Endothelial cell of umbilical vein (primary cell): ENCODE data around the gene GTF2H4. TPM values are rescaled to one million over a fixed set of nuclear protein-coding genes. Genes with fewer than 3 reads are reported as not detected.

Experiments used
- BruUV-seq: library from RNA; stranded (reverse); fragments of 400-500 nt; replicated peaks from 2 replicates; lab custom pipeline; 2021; lab: Mats Ljungman, UMichigan
- CTCF ChIA-PET: fragments of 300-600, 350-600 bp; sonication (Branson Sonifier 250); formaldehyde crosslinking; loops from one replicate; lab custom pipeline; 2021; ENCODE audit warnings: antibody characterized with exemption, inconsistent platforms; lab: Charles Lee
- POLR2A ChIA-PET: fragments of 300-600, 350-600 bp; sonication (Branson Sonifier 250); formaldehyde crosslinking; loops from one replicate; lab custom pipeline; 2021; ENCODE audit warnings: antibody characterized with exemption, inconsistent platforms; lab: Charles Lee
- DNase-seq: peaks from one replicate; pipeline ENCODE4 v3.0.0-alpha.2; 2011; ENCODE audit warnings: low read depth, low spot score
- FAIRE-seq: peaks from 2 replicates; lab custom pipeline; 2011; peaks lifted over from hg19 to GRCh38; lab: Jason Lieb, UNC
- H2AFZ ChIP-seq: 2 replicates; pipeline ENCODE4 v1.6.0; 2012; ENCODE audit warnings: low read depth, low read length, control low read depth, inconsistent platforms
- H3K27ac ChIP-seq: 2 replicates; pipeline ENCODE4 v1.5.1; 2011; ENCODE audit warnings: low read depth, mild to moderate bottlenecking, control low read depth, low read length, moderate library complexity; ENCODE audit not compliant: insufficient read depth
- H3K27me3 ChIP-seq, 2 experiments: 2 replicates each; pipeline versions ENCODE4 v1.6.0 to v1.6.1; 2011; ENCODE audit warnings: low read length in 2 of 2, mixed read lengths in 1 of 2; ENCODE audit not compliant: control insufficient read depth in 2 of 2, insufficient read depth in 2 of 2
- H3K36me3 ChIP-seq, 2 experiments: 2 replicates in 1 of 2; 3 replicates in 1 of 2; pipeline ENCODE4 v1.5.1; 2011; ENCODE audit warnings: low read length in 2 of 2, mild to moderate bottlenecking in 1 of 2, moderate library complexity in 1 of 2; ENCODE audit not compliant: control insufficient read depth in 2 of 2, insufficient read depth in 2 of 2; ENCODE audit errors: extremely low read depth in 1 of 2
- H3K4me1 ChIP-seq: 3 replicates; pipeline ENCODE4 v1.5.1; 2011; ENCODE audit warnings: mild to moderate bottlenecking, low read length; ENCODE audit not compliant: control insufficient read depth, insufficient read depth; ENCODE audit errors: extremely low read depth
- H3K4me2 ChIP-seq: 2 replicates; pipeline ENCODE4 v1.6.1; 2011; ENCODE audit warnings: low read length, control low read depth, mixed read lengths; ENCODE audit not compliant: insufficient read depth
- H3K4me3 ChIP-seq, 3 experiments: fragments of 200-600 bp in 1 of 3; sonication (generic), shearing (Covaris generic) in 1 of 3; replicated peaks in 1 of 3; 2 replicates each; pipeline ENCODE4 v1.5.1; 2011 to 2016; ENCODE audit warnings: control low read depth in 3 of 3, low read length in 3 of 3, mild to moderate bottlenecking in 2 of 3, inconsistent platforms in 1 of 3, low read depth in 1 of 3, moderate library complexity in 1 of 3; ENCODE audit not compliant: insufficient read depth in 1 of 3
- H3K79me2 ChIP-seq: 2 replicates; pipeline ENCODE4 v1.6.0; 2012; ENCODE audit warnings: low read length, inconsistent platforms; ENCODE audit not compliant: control insufficient read depth, insufficient read depth
- H3K9ac ChIP-seq: replicated peaks from 2 replicates; pipeline ENCODE3; 2011; ENCODE audit warnings: low read length, control low read depth; ENCODE audit not compliant: insufficient read depth; ENCODE audit errors: extremely low read depth
- H3K9me1 ChIP-seq: replicated peaks from 3 replicates; pipeline ENCODE4 v1.6.0; 2011; ENCODE audit warnings: mild to moderate bottlenecking, low read length; ENCODE audit not compliant: control insufficient read depth, insufficient read depth; ENCODE audit errors: extremely low read depth
- H3K9me3 ChIP-seq: replicated peaks from 2 replicates; pipeline ENCODE4 v1.5.1; 2012; ENCODE audit warnings: low read length, inconsistent platforms; ENCODE audit not compliant: control insufficient read depth, insufficient read depth
- H4K20me1 ChIP-seq: replicated peaks from 2 replicates; pipeline ENCODE3; 2011; ENCODE audit warnings: mild to moderate bottlenecking, low read length; ENCODE audit not compliant: control insufficient read depth, insufficient read depth; ENCODE audit errors: extremely low read depth
- EZH2 ChIP-seq: IDR thresholded peaks from 2 replicates; pipeline ENCODE4 v1.6.1; 2012; ENCODE audit warnings: borderline replicate concordance, low read depth, mild to moderate bottlenecking, moderate library complexity, low read length, inconsistent platforms; ENCODE audit not compliant: severe bottlenecking
- FOS ChIP-seq: IDR thresholded peaks from 2 replicates; pipeline ENCODE4 v1.6.1; 2011; ENCODE audit warnings: mild to moderate bottlenecking, low read length, moderate library complexity, borderline replicate concordance; ENCODE audit not compliant: insufficient read depth
- GATA2 ChIP-seq: IDR thresholded peaks from 2 replicates; pipeline ENCODE4 v1.7.0; 2011; ENCODE audit warnings: low read depth, mild to moderate bottlenecking, moderate library complexity, mixed read lengths, low read length; ENCODE audit not compliant: insufficient read length, insufficient read depth
- JUN ChIP-seq: IDR thresholded peaks from 2 replicates; pipeline ENCODE4 v1.6.1; 2011; ENCODE audit warnings: borderline replicate concordance, low read depth; ENCODE audit not compliant: insufficient read length, insufficient read depth
- POLR2A ChIP-seq: IDR thresholded peaks from 2 replicates; pipeline ENCODE4 v1.6.1; 2012; ENCODE audit warnings: low read depth, mild to moderate bottlenecking, control low read depth, low read length
- POLR2AphosphoS5 ChIP-seq: IDR thresholded peaks from 2 replicates; pipeline ENCODE4 v1.6.1; 2012; ENCODE audit warnings: low read depth, mild to moderate bottlenecking, control low read depth, low read length, moderate library complexity; ENCODE audit not compliant: insufficient read depth
- dilution Hi-C: fragments of 300-500 bp; cut with MboI; formaldehyde crosslinking; loops from one replicate; pipeline ENCODE4 v1.15.0; 2019; ENCODE audit warnings: low sequenced_read_pairs; ENCODE audit not compliant: extremely low pct_ligation_motif_present
- intact Hi-C: fragments of 100-400 bp; cut with micrococcal nuclease; formaldehyde crosslinking; loops from one replicate; pipeline ENCODE4 v1.10.0; 2022
- polyA plus RNA-seq, 4 experiments: library from polyadenylated mRNA; depleted of rRNA in 3 of 4; stranded (reverse) in 3 of 4; unstranded in 1 of 4; fragments of >200 nt; gene quantifications; 2 replicates each; pipeline versions ENCODE4 v1.2.1 to v1.2.3, GENCODE V29; 2011 to 2012; ENCODE audit warnings: missing spikeins in 1 of 4
- total RNA-seq: library from RNA; stranded (reverse); gene quantifications from 2 replicates; pipeline ENCODE4 v1.2.3, GENCODE V29; 2021
- TF ChIP-seq, protein P1 (sequence below): IDR thresholded peaks from 2 replicates; pipeline ENCODE4 v1.6.1; 2011; ENCODE audit not compliant: insufficient read depth, insufficient read length
- TF ChIP-seq, protein P2 (sequence below), 2 donors: IDR thresholded peaks; 1 replicate in 1 of 2; 2 replicates in 1 of 2; pipeline ENCODE4 v1.5.1; 2011; ENCODE audit warnings: low read length in 2 of 2, mild to moderate bottlenecking in 2 of 2, moderate library complexity in 2 of 2, control low read depth in 1 of 2, inconsistent platforms in 1 of 2, low read depth in 1 of 2; ENCODE audit not compliant: insufficient read depth in 1 of 2; ENCODE audit errors: extremely low read depth in 1 of 2

Gene GTF2H4
- total and polyA plus RNA-seq, 2 donors (not counting 3 experiments of a cell fraction or from before 2014, with no cell fraction given) = 40.5 to 52.6 TPM

GRCh38 chr6:30895343-30895742 lies 12.7 kb upstream of the GTF2H4 start:
- dilution Hi-C loops = loop anchor here (25.0 kb wide), 1 partner anchor 158 kb away; the partner anchor contains the start of genes FLOT1 and IER3
- H2AFZ ChIP-seq = no peak overlapping the region
- BruUV-seq = no TSS peak
- no peak overlapping the region for H3K9ac ChIP-seq
- H3K4me3 ChIP-seq = no peak overlapping the region
- H3K4me2 ChIP-seq = no peak overlapping the region
- no peak for TF ChIP-seq POLR2AphosphoS5
- no peak for TF ChIP-seq FOS
- TF ChIP-seq GATA2 = no peak
- TF ChIP-seq EZH2 = no peak
- no peak for TF ChIP-seq POLR2A
- no peak for TF ChIP-seq JUN
- TF ChIP-seq, protein P1, sequence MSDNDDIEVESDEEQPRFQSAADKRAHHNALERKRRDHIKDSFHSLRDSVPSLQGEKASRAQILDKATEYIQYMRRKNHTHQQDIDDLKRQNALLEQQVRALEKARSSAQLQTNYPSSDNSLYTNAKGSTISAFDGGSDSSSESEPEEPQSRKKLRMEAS = no peak
- TF ChIP-seq, protein P2, sequence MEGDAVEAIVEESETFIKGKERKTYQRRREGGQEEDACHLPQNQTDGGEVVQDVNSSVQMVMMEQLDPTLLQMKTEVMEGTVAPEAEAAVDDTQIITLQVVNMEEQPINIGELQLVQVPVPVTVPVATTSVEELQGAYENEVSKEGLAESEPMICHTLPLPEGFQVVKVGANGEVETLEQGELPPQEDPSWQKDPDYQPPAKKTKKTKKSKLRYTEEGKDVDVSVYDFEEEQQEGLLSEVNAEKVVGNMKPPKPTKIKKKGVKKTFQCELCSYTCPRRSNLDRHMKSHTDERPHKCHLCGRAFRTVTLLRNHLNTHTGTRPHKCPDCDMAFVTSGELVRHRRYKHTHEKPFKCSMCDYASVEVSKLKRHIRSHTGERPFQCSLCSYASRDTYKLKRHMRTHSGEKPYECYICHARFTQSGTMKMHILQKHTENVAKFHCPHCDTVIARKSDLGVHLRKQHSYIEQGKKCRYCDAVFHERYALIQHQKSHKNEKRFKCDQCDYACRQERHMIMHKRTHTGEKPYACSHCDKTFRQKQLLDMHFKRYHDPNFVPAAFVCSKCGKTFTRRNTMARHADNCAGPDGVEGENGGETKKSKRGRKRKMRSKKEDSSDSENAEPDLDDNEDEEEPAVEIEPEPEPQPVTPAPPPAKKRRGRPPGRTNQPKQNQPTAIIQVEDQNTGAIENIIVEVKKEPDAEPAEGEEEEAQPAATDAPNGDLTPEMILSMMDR (IDR thresholded peaks at IDR 0.05; ENCODE audit: extremely low read depth in 1 of 2, insufficient read depth in 1 of 2, low read depth in 1 of 2, low read length in 2 of 2) = no peak
- DNase-seq = no peak
- no peak for FAIRE-seq
- ChIA-PET POLR2A (no interaction called here), CTCF (interaction anchor here (0.9 to 1.4 kb wide), 4 partner anchors 9 to 216 kb away, joined by 3 to 4 read pairs (median 3); partner anchors contain the start of gene GTF2H4)
- H3K4me1 ChIP-seq = no peaks in the 10 kb centered on the region
- intact Hi-C loops = no loop called here
- peaks cover 0 to 7% of the 10 kb centered on the region in 2 experiments for H3K36me3 ChIP-seq
- no peaks in the 10 kb centered on the region for H3K79me2 ChIP-seq
- H3K27me3 ChIP-seq = no peaks in the 10 kb centered on the region
- H3K9me1 ChIP-seq = no peaks in the 10 kb centered on the region
- H4K20me1 ChIP-seq = no peaks in the 10 kb centered on the region
- no peaks in the 10 kb centered on the region for H3K9me3 ChIP-seq
- no peak overlapping the region for H3K27ac ChIP-seq
